Tibial nerve (tissue), 4 donors: Measurements from ENCODE around the gene LILRA5.

Source experiments
- EP300 ChIP-seq, 2 donors: sonication (generic); formaldehyde crosslinking; IDR thresholded peaks; one replicate each; pipeline ENCODE4 v1.6.1; 2017; ENCODE audit warnings: antibody characterized with exemption in 2 of 2, mild to moderate bottlenecking in 1 of 2
- TF ChIP-seq, protein P1 (sequence below), 5 experiments: fragments of 200-600 bp in 3 of 5; fragments of 450-650 bp in 2 of 5; sonication (generic) in 3 of 5; IDR thresholded peaks; one replicate each; pipeline ENCODE4 v1.5.1; 2016 to 2019; ENCODE audit warnings: antibody characterized with exemption in 5 of 5, mild to moderate bottlenecking in 3 of 5, moderate library complexity in 2 of 5

DNA sequence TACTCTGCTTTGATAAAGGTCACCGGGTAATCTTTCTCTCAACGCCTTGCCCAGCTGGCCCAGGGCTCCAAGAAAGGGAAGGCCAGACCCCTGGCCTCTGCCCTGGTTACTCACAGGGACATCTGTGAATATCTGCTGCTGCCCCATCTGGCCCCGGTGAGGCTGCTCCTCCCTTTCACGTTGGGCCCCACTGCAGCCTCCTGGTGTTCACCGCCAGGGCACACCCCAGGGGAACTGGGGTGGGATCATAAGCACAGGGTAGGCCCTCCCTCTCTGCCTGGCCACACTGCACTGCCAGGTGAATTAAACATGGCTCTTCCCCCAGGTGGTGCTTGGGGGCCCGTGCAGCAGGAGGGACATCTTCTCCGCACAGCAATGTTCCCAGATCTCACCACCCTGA, 39.1 kb upstream of the LILRA5 start:
- TF ChIP-seq, protein P1, sequence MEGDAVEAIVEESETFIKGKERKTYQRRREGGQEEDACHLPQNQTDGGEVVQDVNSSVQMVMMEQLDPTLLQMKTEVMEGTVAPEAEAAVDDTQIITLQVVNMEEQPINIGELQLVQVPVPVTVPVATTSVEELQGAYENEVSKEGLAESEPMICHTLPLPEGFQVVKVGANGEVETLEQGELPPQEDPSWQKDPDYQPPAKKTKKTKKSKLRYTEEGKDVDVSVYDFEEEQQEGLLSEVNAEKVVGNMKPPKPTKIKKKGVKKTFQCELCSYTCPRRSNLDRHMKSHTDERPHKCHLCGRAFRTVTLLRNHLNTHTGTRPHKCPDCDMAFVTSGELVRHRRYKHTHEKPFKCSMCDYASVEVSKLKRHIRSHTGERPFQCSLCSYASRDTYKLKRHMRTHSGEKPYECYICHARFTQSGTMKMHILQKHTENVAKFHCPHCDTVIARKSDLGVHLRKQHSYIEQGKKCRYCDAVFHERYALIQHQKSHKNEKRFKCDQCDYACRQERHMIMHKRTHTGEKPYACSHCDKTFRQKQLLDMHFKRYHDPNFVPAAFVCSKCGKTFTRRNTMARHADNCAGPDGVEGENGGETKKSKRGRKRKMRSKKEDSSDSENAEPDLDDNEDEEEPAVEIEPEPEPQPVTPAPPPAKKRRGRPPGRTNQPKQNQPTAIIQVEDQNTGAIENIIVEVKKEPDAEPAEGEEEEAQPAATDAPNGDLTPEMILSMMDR (IDR thresholded peaks at IDR 0.05) = no peak
- TF ChIP-seq EP300 (IDR thresholded peaks at IDR 0.05) = no peak
